Calu3 (cell line): ENCODE results near the gene RBM4B. TPM values are rescaled to one million over a fixed set of nuclear protein-coding genes. Genes with fewer than 3 reads are reported as not detected.
"Not testable (repeated sequence)": the region's sequence is repeated elsewhere in the genome, so short reads cannot be mapped to it uniquely, and the experiment has no call there.

ENCODE experiments used
- BruUV-seq: library from RNA; stranded (reverse); fragments of 400-500 nt; replicated peaks from 2 replicates; lab custom pipeline; 2021; lab: Mats Ljungman, UMichigan
- CTCF ChIA-PET: fragments of 300-600 bp; sonication (Branson Sonifier 250); formaldehyde crosslinking; loops from one replicate; lab custom pipeline; 2022; ENCODE audit warnings: antibody characterized with exemption; lab: Charles Lee
- DNase-seq: peaks from one replicate; pipeline ENCODE4 v3.0.0; 2022
- H3K27ac Mint-ChIP-seq: one replicate; pipeline ENCODE4 v1.8.0; 2022; ENCODE audit warnings: mixed read lengths; ENCODE audit not compliant: unreplicated experiment
- H3K27me3 Mint-ChIP-seq: one replicate; pipeline ENCODE4 v1.8.0; 2022; ENCODE audit warnings: mixed read lengths; ENCODE audit not compliant: unreplicated experiment
- H3K36me3 Mint-ChIP-seq: one replicate; pipeline ENCODE4 v1.8.0; 2022; ENCODE audit warnings: mild to moderate bottlenecking, moderate library complexity, mixed read lengths; ENCODE audit not compliant: insufficient read depth, unreplicated experiment
- H3K4me1 Mint-ChIP-seq: one replicate; pipeline ENCODE4 v1.8.0; 2022; ENCODE audit warnings: mild to moderate bottlenecking, low read depth, mixed read lengths; ENCODE audit not compliant: unreplicated experiment
- H3K4me3 Mint-ChIP-seq: one replicate; pipeline ENCODE4 v1.8.0; 2022; ENCODE audit warnings: mild to moderate bottlenecking, low read depth, moderate library complexity, mixed read lengths; ENCODE audit not compliant: unreplicated experiment
- H3K9me3 Mint-ChIP-seq: one replicate; pipeline ENCODE4 v1.8.0; 2022; ENCODE audit warnings: low read depth, mixed read lengths; ENCODE audit not compliant: unreplicated experiment
- intact Hi-C: fragments of 100-400 bp; cut with micrococcal nuclease; formaldehyde crosslinking; loops from one replicate; pipeline ENCODE4 v1.10.0; 2022; ENCODE audit not compliant: unreplicated experiment
- total RNA-seq: library from RNA; stranded (reverse); gene quantifications from 2 replicates; pipeline ENCODE4 v1.2.3, GENCODE V29; 2022
- TF ChIP-seq, protein P1 (sequence below): fragments of 200-600 bp; IDR thresholded peaks from one replicate; pipeline ENCODE4 v1.8.0; 2022; ENCODE audit warnings: antibody characterized with exemption; ENCODE audit not compliant: unreplicated experiment

RBM4B gene
- total RNA-seq, 1 experiment from 2014 or later = 23.0 TPM

DNA sequence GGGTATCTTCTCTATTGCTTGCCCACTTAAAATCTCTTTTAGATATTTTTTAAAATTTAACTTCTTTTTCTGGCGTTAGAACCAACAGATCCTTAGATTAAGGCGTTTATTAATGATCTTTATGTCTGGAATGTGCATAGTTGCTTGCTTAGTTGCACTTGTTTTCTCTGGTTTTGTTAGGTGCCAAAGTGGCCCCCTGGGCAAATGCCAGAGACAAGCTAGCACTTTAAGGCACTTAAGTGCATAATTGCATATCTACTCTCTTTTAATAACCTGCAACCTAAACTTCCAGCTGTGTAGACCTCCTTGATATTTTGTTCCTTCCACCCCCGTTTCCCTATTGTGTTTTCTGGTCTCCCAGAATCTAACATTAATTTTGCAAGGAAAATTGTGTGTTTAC is 35.9 kb downstream of the RBM4B start:
- CTCF ChIA-PET = no interaction called here
- no peak for DNase-seq
- BruUV-seq = no TSS peak
- Mint-ChIP-seq H3K27ac (peak overlapping the region; percentile 10), H3K4me1 (peaks cover 85% of the 10 kb centered on the region), H3K36me3 (peaks cover 100% of the 10 kb centered on the region), H3K27me3 (no peaks in the 10 kb centered on the region), H3K9me3 (no peaks in the 10 kb centered on the region), H3K4me3 (peak overlapping the region; percentile 83)
- TF ChIP-seq, protein P1, sequence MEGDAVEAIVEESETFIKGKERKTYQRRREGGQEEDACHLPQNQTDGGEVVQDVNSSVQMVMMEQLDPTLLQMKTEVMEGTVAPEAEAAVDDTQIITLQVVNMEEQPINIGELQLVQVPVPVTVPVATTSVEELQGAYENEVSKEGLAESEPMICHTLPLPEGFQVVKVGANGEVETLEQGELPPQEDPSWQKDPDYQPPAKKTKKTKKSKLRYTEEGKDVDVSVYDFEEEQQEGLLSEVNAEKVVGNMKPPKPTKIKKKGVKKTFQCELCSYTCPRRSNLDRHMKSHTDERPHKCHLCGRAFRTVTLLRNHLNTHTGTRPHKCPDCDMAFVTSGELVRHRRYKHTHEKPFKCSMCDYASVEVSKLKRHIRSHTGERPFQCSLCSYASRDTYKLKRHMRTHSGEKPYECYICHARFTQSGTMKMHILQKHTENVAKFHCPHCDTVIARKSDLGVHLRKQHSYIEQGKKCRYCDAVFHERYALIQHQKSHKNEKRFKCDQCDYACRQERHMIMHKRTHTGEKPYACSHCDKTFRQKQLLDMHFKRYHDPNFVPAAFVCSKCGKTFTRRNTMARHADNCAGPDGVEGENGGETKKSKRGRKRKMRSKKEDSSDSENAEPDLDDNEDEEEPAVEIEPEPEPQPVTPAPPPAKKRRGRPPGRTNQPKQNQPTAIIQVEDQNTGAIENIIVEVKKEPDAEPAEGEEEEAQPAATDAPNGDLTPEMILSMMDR = no peak
- intact Hi-C loops = no loop called here

- H3K4me3 Mint-ChIP-seq = peak overlapping the region; percentile 83
- BruUV-seq, CTCF ChIA-PET, H3K9me3 Mint-ChIP-seq, DNase-seq, H3K27me3 Mint-ChIP-seq, intact Hi-C loops: not testable (repeated sequence)
- H3K4me1 Mint-ChIP-seq = peaks cover 69% of the 10 kb centered on the region
- peak overlapping the region; percentile 94 for H3K27ac Mint-ChIP-seq
- H3K36me3 Mint-ChIP-seq = peaks cover 89% of the 10 kb centered on the region
Measured at GRCh38 chr11:66639814-66640340, 37.8 kb downstream of the RBM4B start.

- CTCF ChIA-PET = interaction anchor here (0.7 to 2.0 kb wide), 6 partner anchors 20 to 80 kb away, joined by 3 to 9 read pairs (median 6); partner anchors contain the start of genes CCDC87, CCS, RBM14 and RBM4B
- peaks cover 87% of the 10 kb centered on the region for H3K36me3 Mint-ChIP-seq
- H3K27me3 Mint-ChIP-seq = no peaks in the 10 kb centered on the region
- H3K4me3 Mint-ChIP-seq = peak overlapping the region; percentile 83
- DNase-seq = peak; percentile 11
- TF ChIP-seq, protein P1 = no peak
- no peaks in the 10 kb centered on the region for H3K9me3 Mint-ChIP-seq
- BruUV-seq = TSS peak; percentile 58
- H3K4me1 Mint-ChIP-seq = peaks cover 64% of the 10 kb centered on the region
- H3K27ac Mint-ChIP-seq = peak overlapping the region; percentile 94
- intact Hi-C loops = no loop called here
Measured at GRCh38 chr11:66639066-66639813, 38.4 kb downstream of the RBM4B start.

DNA sequence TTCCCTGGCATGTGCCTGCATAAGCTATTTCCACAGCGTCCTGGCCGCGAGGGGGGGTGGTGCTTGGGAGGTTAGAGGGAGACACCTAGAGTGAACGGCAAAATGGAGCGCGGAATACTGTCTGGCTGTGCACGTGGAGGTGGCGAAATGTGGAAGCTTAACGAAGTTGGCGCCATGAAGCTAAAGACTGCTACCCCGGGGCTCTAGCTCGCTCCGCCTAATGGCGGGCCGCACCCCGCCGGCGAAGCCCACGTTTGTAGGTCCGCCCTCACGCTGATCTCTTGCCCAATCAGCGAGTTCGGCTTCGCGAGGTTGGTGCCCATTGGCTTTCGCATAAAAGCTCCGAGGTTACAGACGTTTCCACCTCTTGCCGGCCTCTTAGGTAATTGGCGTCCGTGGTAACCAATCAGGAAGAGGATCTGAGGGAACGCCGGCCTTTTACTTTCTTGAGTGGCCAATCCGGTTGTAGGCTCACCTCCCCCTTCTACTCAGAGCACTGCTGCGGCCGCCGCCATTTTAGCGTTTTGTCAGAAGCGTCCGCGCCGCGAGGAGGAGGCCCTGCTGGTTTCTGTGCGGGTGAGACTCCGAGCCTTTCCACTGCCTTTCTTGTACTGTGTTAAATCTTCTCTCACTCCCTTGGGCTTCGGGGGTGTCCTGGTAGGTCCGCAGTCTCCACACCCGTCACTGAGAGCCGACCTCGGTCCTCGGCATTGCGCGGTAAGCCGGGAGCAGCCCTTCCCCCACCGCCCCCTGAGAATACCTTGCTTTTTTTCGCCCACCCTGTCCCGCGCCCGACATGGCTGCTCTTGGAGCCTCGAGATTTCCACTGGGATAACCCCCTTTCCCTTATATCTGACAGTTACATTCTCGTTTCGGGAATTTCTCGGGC is 39.3 kb downstream of the RBM4B start, which contains the start of gene RBM4:
Gene RBM4 (plus strand): TSS at position 527 of the 889 bp plus-strand sequence. CDS start 1,009 bp downstream, outside the sequence.
- Mint-ChIP-seq H3K36me3 (peaks cover 79% of the 10 kb centered on the region), H3K27me3 (no peaks in the 10 kb centered on the region), H3K9me3 (no peaks in the 10 kb centered on the region), H3K27ac (peak within 1 kb of the TSS; percentile 94), H3K4me3 (peak within 1 kb of the TSS; percentile 83), H3K4me1 (peaks cover 56% of the 10 kb centered on the region)
- CTCF ChIA-PET = interaction anchor here (0.7 to 2.0 kb wide), 11 partner anchors 9 to 158 kb away, joined by 3 to 9 read pairs (median 4); partner anchors contain the start of genes CCDC87, CCS, DPP3 and RBM14
- DNase-seq = peak; percentile 97
- TF ChIP-seq, protein P1 = no peak
- BruUV-seq = no TSS peak
- intact Hi-C loops = no loop called here
